GM23338 (cell line): Measurements from ENCODE around the gene KCNIP1. TPM values are rescaled to one million over a fixed set of nuclear protein-coding genes. Genes with fewer than 3 reads are reported as not detected.

Experiments
- CREB1 ChIP-seq: fragments of 250-450 bp; sonication (Bioruptor Pico); IDR thresholded peaks from 2 replicates; pipeline ENCODE4 v1.5.0; 2020; ENCODE audit warnings: low read depth, mild to moderate bottlenecking, moderate library complexity
- ETS1 ChIP-seq: IDR thresholded peaks from 2 replicates; pipeline ENCODE4 v1.6.1; 2016; ENCODE audit warnings: antibody characterized with exemption
- EZH2 ChIP-seq: fragments of 200-600 bp; sonication (generic); IDR thresholded peaks from one replicate; pipeline ENCODE4 v1.8.0; 2017; ENCODE audit warnings: antibody characterized with exemption, mild to moderate bottlenecking, low read depth; ENCODE audit not compliant: unreplicated experiment
- JUNB ChIP-seq: IDR thresholded peaks from one replicate; pipeline ENCODE4 v1.6.1; 2016; ENCODE audit warnings: antibody characterized with exemption; ENCODE audit not compliant: unreplicated experiment
- NANOG ChIP-seq: IDR thresholded peaks from 2 replicates; pipeline ENCODE4 v1.6.1; 2016; ENCODE audit warnings: antibody characterized with exemption, borderline replicate concordance
- POLR2AphosphoS5 ChIP-seq: IDR thresholded peaks from 2 replicates; pipeline ENCODE4 v1.6.1; 2016; ENCODE audit warnings: antibody characterized with exemption, low read depth
- STAT1 ChIP-seq: IDR thresholded peaks from one replicate; pipeline ENCODE4 v1.6.1; 2016; ENCODE audit warnings: antibody characterized with exemption; ENCODE audit not compliant: unreplicated experiment
- ZNF114 ChIP-seq: fragments of 250-450 bp; sonication (Bioruptor Pico); IDR thresholded peaks from 2 replicates; pipeline ENCODE4 v1.5.0; 2020; ENCODE audit warnings: mild to moderate bottlenecking, moderate library complexity
- ZNF462 ChIP-seq: fragments of 250-450 bp; sonication (Bioruptor Pico); IDR thresholded peaks from 2 replicates; pipeline ENCODE4 v1.5.0; 2020; ENCODE audit warnings: mild to moderate bottlenecking, moderate library complexity
- polyA plus RNA-seq: library from polyadenylated mRNA; unstranded; fragments of >200 nt; fragmentation: Nextera tagmentation; extraction: Ambion mirVana; gene quantifications from 2 replicates; pipeline ENCODE4 v1.2.1, GENCODE V29; 2016
- total RNA-seq: library from RNA; depleted of rRNA; stranded (reverse); fragments of >200 nt; shearing (Covaris generic); gene quantifications from 2 replicates; pipeline ENCODE4 v1.2.3, GENCODE V29; 2014
- TF ChIP-seq, protein P1 (sequence below), 2 experiments: fragments of 200-600 bp in 1 of 2; sonication (generic) in 1 of 2; conservative IDR thresholded peaks; 2 replicates each; pipeline versions ENCODE4 v1.5.1 to v1.6.1; 2016 to 2017; ENCODE audit warnings: antibody characterized with exemption in 2 of 2, low read depth in 2 of 2, mild to moderate bottlenecking in 2 of 2, moderate library complexity in 1 of 2

KCNIP1 gene
- total and polyA plus RNA-seq, 2 experiments from 2014 or later = 0.31 to 0.87 TPM

GRCh38 chr5:170540271-170540670 lies 36.5 kb downstream of the KCNIP1 start (continued):
- TF ChIP-seq ZNF462 (no peak), NANOG (no peak), EZH2 (no peak), STAT1 (no peak), ZNF114 (CRISPR knock-in tag) (no peak), POLR2AphosphoS5 (no peak), ETS1 (no peak), JUNB (no peak), CREB1 (CRISPR knock-in tag) (no peak)
- TF ChIP-seq, protein P1, sequence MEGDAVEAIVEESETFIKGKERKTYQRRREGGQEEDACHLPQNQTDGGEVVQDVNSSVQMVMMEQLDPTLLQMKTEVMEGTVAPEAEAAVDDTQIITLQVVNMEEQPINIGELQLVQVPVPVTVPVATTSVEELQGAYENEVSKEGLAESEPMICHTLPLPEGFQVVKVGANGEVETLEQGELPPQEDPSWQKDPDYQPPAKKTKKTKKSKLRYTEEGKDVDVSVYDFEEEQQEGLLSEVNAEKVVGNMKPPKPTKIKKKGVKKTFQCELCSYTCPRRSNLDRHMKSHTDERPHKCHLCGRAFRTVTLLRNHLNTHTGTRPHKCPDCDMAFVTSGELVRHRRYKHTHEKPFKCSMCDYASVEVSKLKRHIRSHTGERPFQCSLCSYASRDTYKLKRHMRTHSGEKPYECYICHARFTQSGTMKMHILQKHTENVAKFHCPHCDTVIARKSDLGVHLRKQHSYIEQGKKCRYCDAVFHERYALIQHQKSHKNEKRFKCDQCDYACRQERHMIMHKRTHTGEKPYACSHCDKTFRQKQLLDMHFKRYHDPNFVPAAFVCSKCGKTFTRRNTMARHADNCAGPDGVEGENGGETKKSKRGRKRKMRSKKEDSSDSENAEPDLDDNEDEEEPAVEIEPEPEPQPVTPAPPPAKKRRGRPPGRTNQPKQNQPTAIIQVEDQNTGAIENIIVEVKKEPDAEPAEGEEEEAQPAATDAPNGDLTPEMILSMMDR (conservative IDR thresholded peaks at IDR 0.05; ENCODE audit: low read depth in 2 of 2) = no peak
